Mucosa of rectum (tissue), 2 donors: ENCODE measurements around the gene DMD.
A peak's percentile ranks its signal among the peaks of the same experiment; 100 is the strongest.

Experiments used
- H3K27ac ChIP-seq, 2 donors: one replicate each; pipeline ENCODE4 v1.7.0; 2013; ENCODE audit warnings: inconsistent platforms in 2 of 2, low read depth in 2 of 2, low read length in 2 of 2
- H3K27me3 ChIP-seq, 2 donors: one replicate each; pipeline ENCODE4 v1.7.0; 2013; ENCODE audit warnings: low read length in 2 of 2; ENCODE audit not compliant: control insufficient read depth in 2 of 2, insufficient read depth in 2 of 2
- H3K36me3 ChIP-seq, 2 donors: one replicate each; pipeline ENCODE4 v1.7.0; 2013; ENCODE audit warnings: low read length in 2 of 2; ENCODE audit not compliant: control insufficient read depth in 2 of 2, insufficient read depth in 2 of 2
- H3K4me1 ChIP-seq, 2 donors: one replicate each; pipeline ENCODE4 v1.7.0; 2013; ENCODE audit warnings: low read length in 2 of 2, mild to moderate bottlenecking in 1 of 2; ENCODE audit not compliant: control insufficient read depth in 2 of 2, insufficient read depth in 2 of 2
- H3K4me3 ChIP-seq, 2 donors: one replicate each; pipeline ENCODE4 v1.7.0; 2013; ENCODE audit warnings: low read length in 2 of 2
- H3K9ac ChIP-seq, 2 donors: one replicate each; pipeline ENCODE4 v1.7.0; 2013; ENCODE audit warnings: low read length in 2 of 2, low read depth in 1 of 2, mild to moderate bottlenecking in 1 of 2
- H3K9me3 ChIP-seq, 2 donors: one replicate each; pipeline ENCODE4 v1.7.0; 2013; ENCODE audit warnings: low read length in 2 of 2; ENCODE audit not compliant: control insufficient read depth in 2 of 2
- donor health status: healthy.
- donor health status: Normal muscosa, but diverticular disease.

DMD gene

DNA sequence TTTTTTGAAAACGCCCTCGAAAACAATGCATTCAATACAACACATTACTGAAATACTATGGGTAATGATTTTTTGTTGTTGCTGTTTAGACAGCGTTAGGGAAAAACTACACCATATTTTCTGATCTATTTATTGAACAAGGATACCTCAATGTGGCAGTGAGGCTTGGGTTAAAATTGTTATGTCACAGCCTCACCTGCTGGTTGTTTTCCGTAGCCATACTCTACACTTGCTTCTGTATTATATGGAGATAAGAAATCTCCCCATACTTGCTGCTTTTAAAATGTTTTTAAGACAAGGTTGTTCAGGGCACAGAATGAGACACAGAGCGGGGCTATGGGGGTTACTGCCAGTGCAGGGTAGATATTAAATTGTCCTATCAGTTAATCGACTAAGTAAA lies 1917.9 kb downstream of the DMD start:
- Histone ChIP-seq H3K27ac (no peak overlapping the region), H3K9ac (no peak overlapping the region), H3K36me3 (no peaks in the 10 kb centered on the region), H3K27me3 (no peaks in the 10 kb centered on the region), H3K4me1 (no peaks in the 10 kb centered on the region), H3K9me3 (no peaks in the 10 kb centered on the region), H3K4me3 (no peak overlapping the region)

- Histone ChIP-seq H3K9me3 (no peaks in the 10 kb centered on the region), H3K4me1 (no peaks in the 10 kb centered on the region), H3K9ac (no peak overlapping the region), H3K27ac (no peak overlapping the region), H3K27me3 (peaks cover 0 to 4% of the 10 kb centered on the region in 2 donors), H3K36me3 (no peaks in the 10 kb centered on the region), H3K4me3 (no peak overlapping the region)
Observed at GRCh38 chrX:31291131-31291530, 1920.2 kb downstream of the DMD start.

GRCh38 chrX:31287861-31288260 lies 1923.5 kb downstream of the DMD start:
- no peak overlapping the region for H3K9ac ChIP-seq
- no peaks in the 10 kb centered on the region for H3K9me3 ChIP-seq
- H3K4me1 ChIP-seq, result no peaks in the 10 kb centered on the region
- no peaks in the 10 kb centered on the region for H3K36me3 ChIP-seq
- H3K4me3 ChIP-seq, result no peak overlapping the region
- peaks cover 0 to 4% of the 10 kb centered on the region in 2 donors for H3K27me3 ChIP-seq
- H3K27ac ChIP-seq, result no peak overlapping the region

DNA sequence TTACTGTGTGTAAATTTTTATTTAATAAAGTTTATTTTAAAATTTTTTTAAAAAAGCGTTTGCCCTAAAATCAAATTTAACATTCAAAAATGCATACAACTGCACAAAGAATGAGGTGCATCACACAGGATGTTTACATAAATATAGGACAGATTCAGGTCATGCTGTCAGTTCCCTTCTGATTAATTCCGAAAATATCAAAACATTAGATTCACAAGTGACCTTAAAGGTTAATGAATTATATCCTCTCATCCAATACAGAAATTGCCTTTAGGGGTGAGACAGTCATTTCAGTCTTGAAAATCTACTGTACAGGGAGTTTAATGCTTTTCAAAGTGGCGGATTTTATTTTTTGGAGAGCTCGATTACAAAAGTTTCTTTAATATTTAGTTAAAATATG lies 1930.8 kb downstream of the DMD start:
- no peaks in the 10 kb centered on the region for H3K27me3 ChIP-seq
- no peaks in the 10 kb centered on the region for H3K36me3 ChIP-seq
- no peaks in the 10 kb centered on the region for H3K9me3 ChIP-seq
- H3K4me3 ChIP-seq, result no peak overlapping the region
- no peaks in the 10 kb centered on the region for H3K4me1 ChIP-seq
- H3K27ac ChIP-seq, result no peak overlapping the region
- H3K9ac ChIP-seq, result no peak overlapping the region

DNA sequence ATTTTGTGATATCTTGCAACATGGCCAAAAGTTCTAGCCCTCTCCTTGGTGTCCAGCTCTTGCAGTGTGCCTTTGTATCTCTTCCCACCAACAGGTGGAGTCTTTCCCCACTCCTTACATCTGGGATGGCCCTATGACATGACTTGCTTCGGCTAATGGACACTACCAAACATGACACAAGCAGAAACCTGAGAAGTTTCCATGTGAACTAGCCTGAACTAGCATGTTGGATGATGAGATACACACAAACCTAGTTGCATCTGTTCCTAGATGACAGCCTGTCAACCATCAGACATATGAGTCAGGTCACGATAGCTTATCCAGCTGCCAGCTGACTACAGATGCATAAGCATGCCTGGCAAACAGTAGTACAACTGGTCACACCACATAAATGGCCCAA lies 1932.0 kb downstream of the DMD start:
- H3K27ac ChIP-seq, result no peak overlapping the region
- no peaks in the 10 kb centered on the region for H3K27me3 ChIP-seq
- H3K9ac ChIP-seq, result no peak overlapping the region
- no peak overlapping the region for H3K4me3 ChIP-seq
- H3K36me3 ChIP-seq, result no peaks in the 10 kb centered on the region
- no peaks in the 10 kb centered on the region for H3K4me1 ChIP-seq
- H3K9me3 ChIP-seq, result no peaks in the 10 kb centered on the region

DNA sequence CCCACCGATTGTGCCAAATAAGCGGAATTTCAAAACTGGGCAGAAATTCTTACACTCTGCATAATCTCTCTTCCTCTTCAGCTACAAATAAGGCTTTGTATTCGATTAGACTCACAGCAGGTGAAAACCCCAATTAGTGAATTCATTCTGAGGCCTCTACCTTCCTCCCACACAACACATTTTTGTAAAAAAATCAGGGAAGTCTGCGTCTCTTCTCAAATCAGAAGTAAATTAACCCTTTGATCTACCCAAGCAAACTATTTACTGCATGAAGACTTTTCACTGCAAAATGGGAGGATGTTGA lies 1938.9 kb downstream of the DMD start:
- no peaks in the 10 kb centered on the region for H3K4me1 ChIP-seq
- no peaks in the 10 kb centered on the region for H3K36me3 ChIP-seq
- no peak overlapping the region for H3K4me3 ChIP-seq
- H3K9me3 ChIP-seq, result no peaks in the 10 kb centered on the region
- no peak overlapping the region for H3K27ac ChIP-seq
- H3K9ac ChIP-seq, result no peak overlapping the region
- H3K27me3 ChIP-seq, result no peaks in the 10 kb centered on the region

- H3K27me3 ChIP-seq, result no peaks in the 10 kb centered on the region
- H3K4me3 ChIP-seq, result no peak overlapping the region
- H3K4me1 ChIP-seq, result no peaks in the 10 kb centered on the region
- H3K27ac ChIP-seq, result no peak overlapping the region
- no peak overlapping the region for H3K9ac ChIP-seq
- H3K9me3 ChIP-seq, result no peaks in the 10 kb centered on the region
- no peaks in the 10 kb centered on the region for H3K36me3 ChIP-seq
Observed at GRCh38 chrX:31271615-31272471, 1939.5 kb downstream of the DMD start.

DNA sequence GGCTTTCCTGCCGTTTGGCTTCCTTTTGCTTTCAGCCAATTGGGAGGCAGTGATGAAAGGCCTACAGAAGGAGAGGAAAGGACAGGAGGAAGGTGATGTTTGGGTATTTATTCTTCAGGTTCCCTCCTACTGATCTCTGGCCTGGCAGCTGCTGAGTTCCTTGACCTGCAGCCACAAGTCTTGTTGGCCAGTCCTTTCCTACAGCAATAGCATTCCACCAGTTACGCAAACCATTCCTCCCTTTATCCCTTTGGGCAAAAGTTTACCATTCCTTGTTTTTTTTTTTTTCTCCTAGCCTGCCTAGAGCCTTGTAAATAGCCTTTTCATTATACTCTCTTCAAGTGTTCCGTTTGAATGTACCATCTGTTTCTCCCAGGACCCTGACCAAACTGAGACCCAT lies 1941.4 kb downstream of the DMD start:
- Histone ChIP-seq H3K9ac (no peak overlapping the region), H3K27me3 (no peaks in the 10 kb centered on the region), H3K36me3 (no peaks in the 10 kb centered on the region), H3K9me3 (no peaks in the 10 kb centered on the region), H3K27ac (no peak overlapping the region), H3K4me1 (no peaks in the 10 kb centered on the region), H3K4me3 (no peak overlapping the region)

GRCh38 chrX:31268359-31268758 lies 1943.0 kb downstream of the DMD start:
- Histone ChIP-seq H3K4me1 (no peaks in the 10 kb centered on the region), H3K9me3 (no peaks in the 10 kb centered on the region), H3K27ac (no peak overlapping the region), H3K9ac (no peak overlapping the region), H3K27me3 (no peaks in the 10 kb centered on the region), H3K36me3 (no peaks in the 10 kb centered on the region), H3K4me3 (no peak overlapping the region)

GRCh38 chrX:31266203-31267076 lies 1944.9 kb downstream of the DMD start:
- peak overlapping the region in 1 of 2 donors; percentile 21 for H3K9ac ChIP-seq
- H3K4me3 ChIP-seq, result peak overlapping the region; percentile 56 to 65
- H3K36me3 ChIP-seq, result no peaks in the 10 kb centered on the region
- no peaks in the 10 kb centered on the region for H3K9me3 ChIP-seq
- H3K27ac ChIP-seq, result no peak overlapping the region
- no peaks in the 10 kb centered on the region for H3K4me1 ChIP-seq
- no peaks in the 10 kb centered on the region for H3K27me3 ChIP-seq
